OCI-LY7 (cell line): ENCODE results near the gene MFRP. TPM values are rescaled to one million over a fixed set of nuclear protein-coding genes. Genes with fewer than 3 reads are reported as not detected.

ENCODE experiments used
- BruUV-seq: library from RNA; stranded (reverse); fragments of 400-500 nt; replicated peaks from 2 replicates; lab custom pipeline; 2021; lab: Mats Ljungman, UMichigan
- CTCF ChIA-PET: fragments of 300-600 bp; sonication (Branson Sonifier 250); formaldehyde crosslinking; loops from one replicate; lab custom pipeline; 2022; ENCODE audit warnings: antibody characterized with exemption; ENCODE audit not compliant: unreplicated experiment; lab: Charles Lee
- POLR2A ChIA-PET: fragments of 300-600 bp; sonication (Branson Sonifier 250); formaldehyde crosslinking; loops from one replicate; lab custom pipeline; 2022; ENCODE audit warnings: antibody characterized with exemption; lab: Charles Lee
- DNase-seq: peaks from one replicate; pipeline ENCODE4 v3.0.0-alpha.2; 2015; ENCODE audit warnings: low spot score
- H2AFZ ChIP-seq: fragments of 200-600 bp; sonication (generic), shearing (Covaris generic); 2 replicates; pipeline ENCODE4 v1.6.1; 2014; ENCODE audit warnings: mild to moderate bottlenecking, antibody characterized with exemption, low read length, moderate library complexity
- H3K27ac ChIP-seq: fragments of 200-600 bp; sonication (generic); 2 replicates; pipeline ENCODE4 v1.5.1; 2014; ENCODE audit warnings: mixed run types, low read depth, mild to moderate bottlenecking, moderate library complexity, low read length, inconsistent platforms; ENCODE audit not compliant: poor library complexity, severe bottlenecking
- H3K36me3 ChIP-seq: fragments of 200-600 bp; sonication (generic); 2 replicates; pipeline ENCODE4 v1.6.1; 2014; ENCODE audit warnings: mild to moderate bottlenecking, antibody characterized with exemption, low read length, moderate library complexity, mixed read lengths; ENCODE audit not compliant: insufficient read depth
- H3K4me1 ChIP-seq: fragments of 200-600 bp; sonication (generic); 2 replicates; pipeline ENCODE4 v1.5.1; 2014; ENCODE audit warnings: mild to moderate bottlenecking, low read length; ENCODE audit not compliant: insufficient read depth, poor library complexity, severe bottlenecking
- H3K4me2 ChIP-seq: fragments of 200-600 bp; sonication (generic); 2 replicates; pipeline ENCODE4 v1.6.1; 2014; ENCODE audit warnings: mild to moderate bottlenecking, low read length
- H3K4me3 ChIP-seq: fragments of 200-600 bp; sonication (generic); 2 replicates; pipeline ENCODE4 v1.5.1; 2014; ENCODE audit warnings: mild to moderate bottlenecking, low read depth, low read length; ENCODE audit not compliant: poor library complexity, severe bottlenecking
- H3K79me2 ChIP-seq: fragments of 200-600 bp; sonication (generic); 2 replicates; pipeline ENCODE4 v1.6.1; 2016; ENCODE audit warnings: low read depth, mild to moderate bottlenecking, low read length, moderate library complexity, mixed read lengths; ENCODE audit not compliant: insufficient read depth
- H3K9me2 ChIP-seq: fragments of 200-600 bp; sonication (generic); 2 replicates; pipeline ENCODE4 v1.6.1; 2016; ENCODE audit warnings: mild to moderate bottlenecking, low read length, mixed read lengths; ENCODE audit not compliant: insufficient read depth
- H3K9me3 ChIP-seq: fragments of 200-600 bp; sonication (generic); 2 replicates; pipeline ENCODE4 v1.6.1; 2014; ENCODE audit warnings: mild to moderate bottlenecking, mixed run types, low read length, mixed read lengths
- H4K20me1 ChIP-seq: fragments of 200-600 bp; sonication (generic); 2 replicates; pipeline ENCODE4 v1.6.1; 2014; ENCODE audit warnings: mild to moderate bottlenecking, antibody characterized with exemption, low read length, moderate library complexity, mixed read lengths; ENCODE audit not compliant: insufficient read depth
- CTCF ChIP-seq: fragments of 200-600 bp; sonication (generic); conservative IDR thresholded peaks from 2 replicates; pipeline ENCODE4 v1.5.1; 2014; ENCODE audit warnings: mild to moderate bottlenecking, antibody characterized with exemption, low read length, moderate library complexity, mixed read lengths
- EZH2phosphoT487 ChIP-seq: fragments of 200-600 bp; sonication (generic); IDR thresholded peaks from 2 replicates; pipeline ENCODE4 v1.6.1; 2018; ENCODE audit warnings: low read depth, borderline replicate concordance, mild to moderate bottlenecking, mixed run types, antibody characterized with exemption, low read length, moderate library complexity, mixed read lengths
- intact Hi-C: fragments of 100-400 bp; cut with micrococcal nuclease; formaldehyde crosslinking; loops from one replicate; pipeline ENCODE4 v1.10.0; 2022; ENCODE audit not compliant: unreplicated experiment
- total RNA-seq, 2 experiments: library from RNA; depleted of rRNA in 1 of 2; stranded (reverse); fragments of >200 nt in 1 of 2; shearing (Covaris generic) in 1 of 2; gene quantifications; 2 replicates each; pipeline ENCODE4 v1.2.3, GENCODE V29; 2014 to 2022

Gene MFRP
- total RNA-seq, 2 experiments from 2014 or later, result not detected

- Histone ChIP-seq H3K9me2 (no peaks in the 10 kb centered on the region), H3K4me3 (no peak overlapping the region), H2AFZ (no peak overlapping the region), H3K27ac (peak overlapping the region; percentile 9), H3K4me2 (peak overlapping the region; percentile 31), H3K36me3 (no peaks in the 10 kb centered on the region), H3K9me3 (no peaks in the 10 kb centered on the region), H3K4me1 (peaks cover 58% of the 10 kb centered on the region), H4K20me1 (no peaks in the 10 kb centered on the region), H3K79me2 (no peaks in the 10 kb centered on the region)
- intact Hi-C loops, result no loop called here
- TF ChIP-seq EZH2phosphoT487 (no peak), CTCF (no peak)
- POLR2A ChIA-PET, result interaction anchor here (0.6 to 1.7 kb wide), 3 partner anchors 17 to 154 kb away, joined by 3 to 4 read pairs (median 3); no protein-coding TSS in a partner anchor
- CTCF ChIA-PET, result no interaction called here
- peak; percentile 67 for DNase-seq
- BruUV-seq, result no TSS peak
Measured at GRCh38 chr11:119318240-119319135, 28.0 kb downstream of the MFRP start.

GRCh38 chr11:119317592-119318239 is 28.8 kb downstream of the MFRP start:
- intact Hi-C loops, result no loop called here
- CTCF ChIA-PET, result no interaction called here
- no peak for DNase-seq
- POLR2A ChIA-PET, result interaction anchor here (0.5 to 1.7 kb wide), 3 partner anchors 16 to 284 kb away, joined by 3 to 4 read pairs (median 3); no protein-coding TSS in a partner anchor
- Histone ChIP-seq H3K4me3 (no peak overlapping the region), H2AFZ (no peak overlapping the region), H3K9me2 (no peaks in the 10 kb centered on the region), H3K36me3 (no peaks in the 10 kb centered on the region), H3K4me2 (no peak overlapping the region), H3K9me3 (no peaks in the 10 kb centered on the region), H4K20me1 (no peaks in the 10 kb centered on the region), H3K79me2 (no peaks in the 10 kb centered on the region), H3K27ac (no peak overlapping the region), H3K4me1 (peaks cover 58% of the 10 kb centered on the region)
- BruUV-seq, result no TSS peak
- TF ChIP-seq EZH2phosphoT487 (no peak), CTCF (no peak)
